ENCODE data around the gene SHISAL1.

Gene SHISAL1

GRCh38 chr22:44357966-44358465, 45.3 kb upstream of the SHISAL1 start:
- H3K36me3 ChIP-seq (replicated peaks; ENCODE audit: insufficient read depth, low read length): no peaks in the 10 kb centered on the region
- no peak overlapping the region for H3K4me2 ChIP-seq (ENCODE audit: low read depth, low read length)
- H3K9me2 ChIP-seq (replicated peaks; ENCODE audit: insufficient read depth, low read length): no peaks in the 10 kb centered on the region
- no peak overlapping the region for H2AFZ ChIP-seq (ENCODE audit: low read length)
- no peaks in the 10 kb centered on the region for H3K4me1 ChIP-seq (ENCODE audit: low read length)
- H3K27ac ChIP-seq (ENCODE audit: low read length): no peak overlapping the region
- H3K9ac ChIP-seq (ENCODE audit: low read length): no peak overlapping the region
- no peaks in the 10 kb centered on the region for H3F3A ChIP-seq (ENCODE audit: insufficient read depth, low read length)
- no peak for DNase-seq
- H3K9me3 ChIP-seq (replicated peaks; ENCODE audit: insufficient read depth, low read length): no peaks in the 10 kb centered on the region
- TF ChIP-seq EZH2 (optimal IDR thresholded peaks at IDR 0.05; ENCODE audit: low read depth, low read length): no peak
- TF ChIP-seq EZH2phosphoT487 (IDR thresholded peaks at IDR 0.05; ENCODE audit: low read length): no peak
- TF ChIP-seq, protein P1, sequence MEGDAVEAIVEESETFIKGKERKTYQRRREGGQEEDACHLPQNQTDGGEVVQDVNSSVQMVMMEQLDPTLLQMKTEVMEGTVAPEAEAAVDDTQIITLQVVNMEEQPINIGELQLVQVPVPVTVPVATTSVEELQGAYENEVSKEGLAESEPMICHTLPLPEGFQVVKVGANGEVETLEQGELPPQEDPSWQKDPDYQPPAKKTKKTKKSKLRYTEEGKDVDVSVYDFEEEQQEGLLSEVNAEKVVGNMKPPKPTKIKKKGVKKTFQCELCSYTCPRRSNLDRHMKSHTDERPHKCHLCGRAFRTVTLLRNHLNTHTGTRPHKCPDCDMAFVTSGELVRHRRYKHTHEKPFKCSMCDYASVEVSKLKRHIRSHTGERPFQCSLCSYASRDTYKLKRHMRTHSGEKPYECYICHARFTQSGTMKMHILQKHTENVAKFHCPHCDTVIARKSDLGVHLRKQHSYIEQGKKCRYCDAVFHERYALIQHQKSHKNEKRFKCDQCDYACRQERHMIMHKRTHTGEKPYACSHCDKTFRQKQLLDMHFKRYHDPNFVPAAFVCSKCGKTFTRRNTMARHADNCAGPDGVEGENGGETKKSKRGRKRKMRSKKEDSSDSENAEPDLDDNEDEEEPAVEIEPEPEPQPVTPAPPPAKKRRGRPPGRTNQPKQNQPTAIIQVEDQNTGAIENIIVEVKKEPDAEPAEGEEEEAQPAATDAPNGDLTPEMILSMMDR (IDR thresholded peaks at IDR 0.05; ENCODE audit: low read length): no peak
- 0 out of 2 replicates have a peak, but pooled peaks cover 2% of the 10 kb centered on the region for H4K20me1 ChIP-seq (ENCODE audit: insufficient read depth, low read length)
- peaks cover 94% of the 10 kb centered on the region for H3K27me3 ChIP-seq (replicated peaks; ENCODE audit: insufficient read depth, low read length)
- no peak overlapping the region for H3K4me3 ChIP-seq (ENCODE audit: low read length)
- H3K79me2 ChIP-seq (ENCODE audit: low read length): no peaks in the 10 kb centered on the region

- Histone ChIP-seq H3K79me2 (ENCODE audit: low read length) (no peaks in the 10 kb centered on the region), H3K27me3 (replicated peaks; ENCODE audit: insufficient read depth, low read length) (peaks cover 94% of the 10 kb centered on the region), H3K36me3 (replicated peaks; ENCODE audit: insufficient read depth, low read length) (no peaks in the 10 kb centered on the region), H2AFZ (ENCODE audit: low read length) (no peak overlapping the region), H3K9ac (ENCODE audit: low read length) (no peak overlapping the region), H3K9me2 (replicated peaks; ENCODE audit: insufficient read depth, low read length) (no peaks in the 10 kb centered on the region), H3F3A (ENCODE audit: insufficient read depth, low read length) (no peaks in the 10 kb centered on the region), H3K4me1 (ENCODE audit: low read length) (no peaks in the 10 kb centered on the region), H3K4me3 (ENCODE audit: low read length) (no peak overlapping the region), H4K20me1 (ENCODE audit: insufficient read depth, low read length) (no peaks in the 10 kb centered on the region), H3K27ac (ENCODE audit: low read length) (no peak overlapping the region), H3K4me2 (ENCODE audit: low read depth, low read length) (no peak overlapping the region), H3K9me3 (replicated peaks; ENCODE audit: insufficient read depth, low read length) (no peaks in the 10 kb centered on the region)
- TF ChIP-seq EZH2phosphoT487 (IDR thresholded peaks at IDR 0.05; ENCODE audit: low read length): no peak
- TF ChIP-seq, protein P1 (IDR thresholded peaks at IDR 0.05; ENCODE audit: low read length): no peak
- TF ChIP-seq EZH2 (optimal IDR thresholded peaks at IDR 0.05; ENCODE audit: low read depth, low read length): no peak
- no peak for DNase-seq
Measured at GRCh38 chr22:44357296-44357965, 44.7 kb upstream of the SHISAL1 start.

DNA sequence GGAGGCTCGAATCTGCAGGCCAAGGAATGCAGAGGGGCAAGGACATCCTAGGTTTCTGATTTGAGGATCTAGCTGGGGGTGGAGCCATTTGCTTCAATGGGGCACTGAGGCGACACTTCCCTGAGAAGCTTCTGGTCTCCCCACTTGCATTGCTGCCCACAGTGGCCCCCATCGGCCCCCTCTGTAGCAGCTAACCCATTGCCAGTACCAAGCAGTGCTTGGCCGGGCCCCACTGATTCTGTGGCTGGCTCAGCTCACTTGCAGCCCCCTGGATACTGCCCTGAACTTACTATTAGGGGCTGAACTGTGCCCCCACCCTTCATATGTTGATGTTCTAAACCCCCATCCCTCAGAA, 42.9 kb upstream of the SHISAL1 start:
- DNase-seq: no peak
- Histone ChIP-seq H3K4me3 (ENCODE audit: low read length) (no peak overlapping the region), H3K79me2 (ENCODE audit: low read length) (no peaks in the 10 kb centered on the region), H3K9me3 (replicated peaks; ENCODE audit: insufficient read depth, low read length) (no peaks in the 10 kb centered on the region), H3K9me2 (replicated peaks; ENCODE audit: insufficient read depth, low read length) (no peaks in the 10 kb centered on the region), H3K27me3 (replicated peaks; ENCODE audit: insufficient read depth, low read length) (peaks cover 94% of the 10 kb centered on the region), H3K9ac (ENCODE audit: low read length) (no peak overlapping the region), H4K20me1 (ENCODE audit: insufficient read depth, low read length) (no peaks in the 10 kb centered on the region), H3K36me3 (replicated peaks; ENCODE audit: insufficient read depth, low read length) (no peaks in the 10 kb centered on the region), H3K4me1 (ENCODE audit: low read length) (0 out of 2 replicates have a peak, but pooled peaks cover 6% of the 10 kb centered on the region), H2AFZ (ENCODE audit: low read length) (no peak overlapping the region), H3F3A (ENCODE audit: insufficient read depth, low read length) (no peaks in the 10 kb centered on the region), H3K4me2 (ENCODE audit: low read depth, low read length) (no peak overlapping the region), H3K27ac (ENCODE audit: low read length) (no peak overlapping the region)
- TF ChIP-seq, protein P1 (IDR thresholded peaks at IDR 0.05; ENCODE audit: low read length): no peak
- no peak for TF ChIP-seq EZH2 (optimal IDR thresholded peaks at IDR 0.05; ENCODE audit: low read depth, low read length)
- no peak for TF ChIP-seq EZH2phosphoT487 (IDR thresholded peaks at IDR 0.05; ENCODE audit: low read length)
